ENCODE measurements around the gene SAMD14. TPM values are rescaled to one million over a fixed set of nuclear protein-coding genes. Genes with fewer than 3 reads are reported as not detected.

Gene SAMD14
- total and polyA plus RNA-seq, 2 experiments from 2014 or later: 0.70 to 4.7 TPM

GRCh38 chr17:50122945-50123344 is 7.0 kb downstream of the SAMD14 start:
- Histone ChIP-seq H3K79me2 (replicated peaks; ENCODE audit: insufficient read depth) (no peaks in the 10 kb centered on the region), H3K4me1 (ENCODE audit: insufficient read depth) (peaks cover 21% of the 10 kb centered on the region), H2AFZ (no peak overlapping the region), H3K4me3 (no peak overlapping the region), H3K27me3 (ENCODE audit: insufficient read depth) (peaks cover 40% of the 10 kb centered on the region), H3K36me3 (ENCODE audit: insufficient read depth) (no peaks in the 10 kb centered on the region), H3K4me2 (no peak overlapping the region), H3K27ac (ENCODE audit: low read depth) (no peak overlapping the region), H4K20me1 (replicated peaks; ENCODE audit: insufficient read depth) (no peaks in the 10 kb centered on the region), H3K9me2 (ENCODE audit: insufficient read depth) (no peaks in the 10 kb centered on the region), H3F3A (replicated peaks; ENCODE audit: low read depth) (no peaks in the 10 kb centered on the region; the same call in 1 of the 2 replicates)
- no peak overlapping the region for H3K27ac Mint-ChIP-seq
- TF ChIP-seq ZNF462 (CRISPR knock-in tag; IDR thresholded peaks at IDR 0.05) (no peak), STAT1 (IDR thresholded peaks at IDR 0.05; ENCODE audit: unreplicated experiment) (no peak), POLR2AphosphoS5 (IDR thresholded peaks at IDR 0.05; ENCODE audit: low read depth) (no peak), ZNF331 (CRISPR knock-in tag; IDR thresholded peaks at IDR 0.05; ENCODE audit: low read depth) (no peak), EZH2phosphoT487 (IDR thresholded peaks at IDR 0.05; ENCODE audit: unreplicated experiment) (no peak), REST (IDR thresholded peaks at IDR 0.05; ENCODE audit: unreplicated experiment) (no peak), CREB1 (CRISPR knock-in tag; IDR thresholded peaks at IDR 0.05; ENCODE audit: low read depth) (no peak), JUNB (IDR thresholded peaks at IDR 0.05; ENCODE audit: unreplicated experiment) (no peak), ETS1 (IDR thresholded peaks at IDR 0.05) (no peak), EZH2 (IDR thresholded peaks at IDR 0.05; ENCODE audit: low read depth, unreplicated experiment) (no peak), ZNF114 (CRISPR knock-in tag; IDR thresholded peaks at IDR 0.05) (no peak), NANOG (IDR thresholded peaks at IDR 0.05; ENCODE audit: borderline replicate concordance) (no peak), CTCF (conservative IDR thresholded peaks at IDR 0.05; ENCODE audit: low read depth in 2 of 2) (no peak)
- peaks cover 41% of the 10 kb centered on the region for H3K27me3 Mint-ChIP-seq (ENCODE audit: insufficient read depth, low read depth, poor library complexity)
- no peaks in the 10 kb centered on the region for H3K9me3 Mint-ChIP-seq
- H3K36me3 Mint-ChIP-seq (ENCODE audit: low read depth): no peaks in the 10 kb centered on the region
- DNase-seq (ENCODE audit: low spot score): no peak
- H3K4me3 Mint-ChIP-seq: no peak overlapping the region
- H3K4me1 Mint-ChIP-seq: peaks cover 42% of the 10 kb centered on the region
- peak; percentile 19; the same call in 2 of the 3 replicates for ATAC-seq

Data from GM23338 (cell line).